Parathyroid adenoma (tissue), 2 donors: ENCODE results near the gene SUSD4.
A peak's percentile ranks its signal among the peaks of the same experiment; 100 is the strongest.

Experiments
- H2AFZ ChIP-seq: fragments of 300-600 bp; sonication (generic); one replicate; pipeline ENCODE4 v1.7.0; 2017; ENCODE audit warnings: antibody characterized with exemption, mild to moderate bottlenecking
- H3K27ac ChIP-seq: fragments of 300-600 bp; sonication (generic); one replicate; pipeline ENCODE4 v1.7.0; 2017
- H3K27me3 ChIP-seq: fragments of 300-600 bp; sonication (generic); one replicate; pipeline ENCODE4 v1.7.0; 2017; ENCODE audit warnings: low read length; ENCODE audit not compliant: control insufficient read depth, insufficient read depth
- H3K36me3 ChIP-seq: fragments of 300-600 bp; sonication (generic); one replicate; pipeline ENCODE4 v1.7.0; 2017; ENCODE audit warnings: low read length; ENCODE audit not compliant: control insufficient read depth, insufficient read depth
- H3K4me1 ChIP-seq: fragments of 300-600 bp; sonication (generic); one replicate; pipeline ENCODE4 v1.7.0; 2017; ENCODE audit warnings: control low read depth
- H3K4me2 ChIP-seq: fragments of 300-600 bp; sonication (generic); one replicate; pipeline ENCODE4 v1.7.0; 2017; ENCODE audit warnings: low read length
- H3K4me3 ChIP-seq: fragments of 300-600 bp; sonication (generic); one replicate; pipeline ENCODE4 v1.7.0; 2017; ENCODE audit warnings: low read depth, low read length
- H3K79me2 ChIP-seq: fragments of 300-600 bp; sonication (generic); one replicate; pipeline ENCODE4 v1.7.0; 2017; ENCODE audit warnings: control low read depth
- H3K9ac ChIP-seq: fragments of 300-600 bp; sonication (generic); one replicate; pipeline ENCODE4 v1.7.0; 2017; ENCODE audit warnings: mild to moderate bottlenecking
- H3K9me3 ChIP-seq: fragments of 300-600 bp; sonication (generic); one replicate; pipeline ENCODE4 v1.7.0; 2017; ENCODE audit warnings: low read length; ENCODE audit not compliant: control insufficient read depth
- CTCF ChIP-seq: fragments of 300-600 bp; sonication (generic); IDR thresholded peaks from one replicate; pipeline ENCODE4 v1.7.0; 2017; ENCODE audit warnings: antibody characterized with exemption, mild to moderate bottlenecking
- donor health status: primary hyperparathyroidism.

The SUSD4 gene

GRCh38 chr1:223363057-223363855 lies 720 bp downstream of the SUSD4 start:
- no peaks in the 10 kb centered on the region for H3K79me2 ChIP-seq
- peak overlapping the region; percentile 74 for H3K4me2 ChIP-seq
- no peak overlapping the region for H3K9ac ChIP-seq
- peak overlapping the region; percentile 68 for H2AFZ ChIP-seq
- no peaks in the 10 kb centered on the region for H3K27me3 ChIP-seq
- peaks cover 3% of the 10 kb centered on the region for H3K4me1 ChIP-seq
- no peak for TF ChIP-seq CTCF
- no peaks in the 10 kb centered on the region for H3K9me3 ChIP-seq
- peak overlapping the region; percentile 35 for H3K4me3 ChIP-seq
- H3K27ac ChIP-seq: peak overlapping the region; percentile 7
- no peaks in the 10 kb centered on the region for H3K36me3 ChIP-seq

- Histone ChIP-seq H3K4me3 (no peak overlapping the region), H3K79me2 (no peaks in the 10 kb centered on the region), H3K4me1 (peaks cover 3% of the 10 kb centered on the region), H3K4me2 (no peak overlapping the region), H3K27ac (no peak overlapping the region), H3K27me3 (no peaks in the 10 kb centered on the region), H3K9me3 (no peaks in the 10 kb centered on the region), H3K9ac (no peak overlapping the region), H3K36me3 (no peaks in the 10 kb centered on the region), H2AFZ (no peak overlapping the region)
- TF ChIP-seq CTCF: no peak
Measured at GRCh38 chr1:223358826-223359225, 5.2 kb downstream of the SUSD4 start.

- Histone ChIP-seq H3K9me3 (no peaks in the 10 kb centered on the region), H3K4me2 (no peak overlapping the region), H3K27me3 (no peaks in the 10 kb centered on the region), H3K4me3 (no peak overlapping the region), H3K27ac (no peak overlapping the region), H3K36me3 (no peaks in the 10 kb centered on the region), H3K9ac (no peak overlapping the region), H3K4me1 (no peaks in the 10 kb centered on the region), H3K79me2 (no peaks in the 10 kb centered on the region), H2AFZ (no peak overlapping the region)
- no peak for TF ChIP-seq CTCF
Measured at GRCh38 chr1:223355699-223356098, 8.3 kb downstream of the SUSD4 start.

- H3K4me1 ChIP-seq: no peaks in the 10 kb centered on the region
- H3K4me3 ChIP-seq: no peak overlapping the region
Measured at GRCh38 chr1:223353939-223354338, 10.0 kb downstream of the SUSD4 start.

More at GRCh38 chr1:223353939-223354338, 10.0 kb downstream of the SUSD4 start:
- no peak for TF ChIP-seq CTCF
- H3K9me3 ChIP-seq: no peaks in the 10 kb centered on the region
- no peak overlapping the region for H2AFZ ChIP-seq
- no peaks in the 10 kb centered on the region for H3K79me2 ChIP-seq
- H3K9ac ChIP-seq: no peak overlapping the region
- no peak overlapping the region for H3K4me2 ChIP-seq
- H3K36me3 ChIP-seq: no peaks in the 10 kb centered on the region
- no peak overlapping the region for H3K27ac ChIP-seq
- no peaks in the 10 kb centered on the region for H3K27me3 ChIP-seq
